Endodermal cell (in vitro differentiated cells): ENCODE data around the gene RPEL1. TPM values are rescaled to one million over a fixed set of nuclear protein-coding genes. Genes with fewer than 3 reads are reported as not detected.
"Not testable (repeated sequence)": the region's sequence is repeated elsewhere in the genome, so short reads cannot be mapped to it uniquely, and the experiment has no call there.

Experiments
- DNase-seq: peaks from one replicate; pipeline ENCODE4 v3.0.0-alpha.2; 2017
- H3K27ac ChIP-seq: 2 replicates; pipeline ENCODE4 v1.5.1; 2013; ENCODE audit warnings: mild to moderate bottlenecking, low read depth, low read length, moderate library complexity
- H3K27me3 ChIP-seq: 2 replicates; pipeline ENCODE4 v1.6.1; 2013; ENCODE audit warnings: mild to moderate bottlenecking, low read length, moderate library complexity; ENCODE audit not compliant: insufficient read depth, control insufficient read depth, poor library complexity, severe bottlenecking
- H3K36me3 ChIP-seq: 2 replicates; pipeline ENCODE4 v1.7.0; 2013; ENCODE audit warnings: mild to moderate bottlenecking, low read length, moderate library complexity; ENCODE audit not compliant: control insufficient read depth, insufficient read depth
- H3K4me1 ChIP-seq: one replicate; pipeline ENCODE4 v1.7.0; 2013; ENCODE audit warnings: low read length; ENCODE audit not compliant: control insufficient read depth, insufficient read depth
- H3K4me3 ChIP-seq: 2 replicates; pipeline ENCODE4 v1.5.1; 2013; ENCODE audit warnings: mild to moderate bottlenecking, low read length, moderate library complexity
- H3K9ac ChIP-seq: 2 replicates; pipeline ENCODE4 v1.6.1; 2013; ENCODE audit warnings: mild to moderate bottlenecking, low read length, moderate library complexity; ENCODE audit not compliant: poor library complexity, severe bottlenecking; ENCODE audit errors: extremely low read depth
- H3K9me3 ChIP-seq: 2 replicates; pipeline ENCODE4 v1.6.1; 2013; ENCODE audit warnings: mild to moderate bottlenecking, low read length, moderate library complexity; ENCODE audit not compliant: control insufficient read depth
- H3K27ac Mint-ChIP-seq: 2 replicates; pipeline ENCODE4 v1.8.0; 2020; ENCODE audit warnings: mixed read lengths
- H3K27me3 Mint-ChIP-seq: 2 replicates; pipeline ENCODE4 v1.8.0; 2021; ENCODE audit warnings: mild to moderate bottlenecking, mixed read lengths; ENCODE audit not compliant: insufficient read depth
- H3K36me3 Mint-ChIP-seq: 2 replicates; pipeline ENCODE4 v1.8.0; 2020; ENCODE audit warnings: low read depth, mixed read lengths
- H3K4me1 Mint-ChIP-seq: 2 replicates; pipeline ENCODE4 v1.8.0; 2020; ENCODE audit warnings: mixed read lengths
- H3K4me3 Mint-ChIP-seq: 2 replicates; pipeline ENCODE4 v1.8.0; 2020; ENCODE audit warnings: mild to moderate bottlenecking, moderate library complexity, mixed read lengths
- H3K9me3 Mint-ChIP-seq: 2 replicates; pipeline ENCODE4 v1.8.0; 2020; ENCODE audit warnings: mild to moderate bottlenecking, mixed read lengths
- CTCF ChIP-seq: fragments of 200-600 bp; sonication (generic); conservative IDR thresholded peaks from 2 replicates; pipeline ENCODE4 v1.5.0; 2021; ENCODE audit warnings: antibody characterized with exemption, mild to moderate bottlenecking
- WGBS, 2 experiments: methylation state at CpG; one replicate each; pipeline versions ENCODE4 v1.1.5 to v1.1.7; 2013; ENCODE audit warnings: missing lambda C conversion rate in 2 of 2, mixed read lengths in 1 of 2; ENCODE audit not compliant: insufficient coverage in 1 of 2, insufficient read length in 1 of 2; 5-methylcytosine and 5-hydroxymethylcytosine counted together
- total RNA-seq, 2 donors: library from RNA; stranded (reverse); fragmentation: NEBNext Ultra II Directional in 1 of 2; extraction: Animal tissue kit (Norgen Biotek cat#: 25700) in 1 of 2; gene quantifications; 2 replicates in 1 of 2; 3 replicates in 1 of 2; pipeline ENCODE4 v1.2.1, GENCODE V29; 2021

The RPEL1 gene
- total RNA-seq, 2 donors from 2014 or later = not detected

DNA sequence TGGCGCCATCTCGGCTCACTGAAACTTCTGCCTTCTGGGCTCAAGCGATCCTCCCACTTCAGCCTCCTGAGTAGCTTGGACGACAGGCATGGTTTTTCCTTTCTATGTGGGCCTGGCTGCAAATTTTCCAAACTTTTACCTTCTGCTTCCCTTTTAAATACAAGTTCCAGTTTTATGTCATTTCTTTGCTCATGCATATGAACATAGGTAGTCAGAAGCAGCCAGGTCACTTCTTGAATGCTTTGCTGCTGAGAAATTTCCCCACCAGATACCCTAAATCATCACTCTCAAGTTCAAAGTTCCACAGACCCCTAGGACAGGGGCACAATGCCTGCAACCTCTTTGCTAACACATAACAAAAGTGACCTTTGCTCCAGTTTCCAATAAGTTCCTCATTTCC lies 21.6 kb upstream of the RPEL1 start:
- no peaks in the 10 kb centered on the region for H3K36me3 ChIP-seq
- peaks cover 46% of the 10 kb centered on the region for H3K9me3 ChIP-seq
- Mint-ChIP-seq H3K4me1 (peaks cover 6% of the 10 kb centered on the region), H3K4me3 (no peak overlapping the region), H3K27ac (no peak overlapping the region), H3K27me3 (no peaks in the 10 kb centered on the region), H3K36me3 (peaks cover 24% of the 10 kb centered on the region), H3K9me3 (peaks cover 47% of the 10 kb centered on the region)
- TF ChIP-seq CTCF = no peak
- peaks cover 4% of the 10 kb centered on the region for H3K4me1 ChIP-seq
- no peak overlapping the region for H3K27ac ChIP-seq
- DNase-seq = no peak
- no peak overlapping the region for H3K9ac ChIP-seq
- H3K4me3 ChIP-seq = peak overlapping the region; percentile 45
- WGBS, 2 experiments = 94 to 98% methylated on average over 4 of the region's 4 CpGs
- H3K27me3 ChIP-seq = no peaks in the 10 kb centered on the region

DNA sequence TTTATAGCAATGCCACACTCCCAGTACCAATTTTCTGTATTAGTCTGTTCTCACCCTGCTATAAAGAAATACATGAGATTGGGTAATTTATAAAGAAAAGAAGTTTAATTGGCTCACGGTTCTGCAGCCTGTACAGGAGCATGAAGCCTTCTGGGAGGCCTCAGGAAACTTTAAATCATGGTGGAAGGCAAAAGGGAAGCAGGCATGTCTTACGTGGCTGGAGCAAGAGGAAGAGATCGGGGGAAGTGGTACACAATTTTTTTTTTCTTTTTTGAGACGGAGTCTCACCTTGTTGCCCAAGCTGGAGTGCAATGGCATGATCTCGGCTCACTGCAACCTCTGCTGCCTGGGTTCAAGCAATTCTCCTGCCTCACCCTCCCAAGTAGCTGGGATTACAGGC lies 21.0 kb upstream of the RPEL1 start:
- H3K27ac Mint-ChIP-seq, H3K4me3 ChIP-seq, H3K4me1 Mint-ChIP-seq, H3K9ac ChIP-seq, DNase-seq, H3K4me3 Mint-ChIP-seq, H3K27me3 ChIP-seq, H3K4me1 ChIP-seq, H3K27me3 Mint-ChIP-seq, H3K36me3 ChIP-seq, H3K27ac ChIP-seq: not testable (repeated sequence)
- peaks cover 24% of the 10 kb centered on the region for H3K36me3 Mint-ChIP-seq
- peaks cover 47% of the 10 kb centered on the region for H3K9me3 Mint-ChIP-seq
- peaks cover 46% of the 10 kb centered on the region for H3K9me3 ChIP-seq
- WGBS, 2 experiments = 92 to 95% methylated on average over 4 to 5 of the region's 5 CpGs

DNA sequence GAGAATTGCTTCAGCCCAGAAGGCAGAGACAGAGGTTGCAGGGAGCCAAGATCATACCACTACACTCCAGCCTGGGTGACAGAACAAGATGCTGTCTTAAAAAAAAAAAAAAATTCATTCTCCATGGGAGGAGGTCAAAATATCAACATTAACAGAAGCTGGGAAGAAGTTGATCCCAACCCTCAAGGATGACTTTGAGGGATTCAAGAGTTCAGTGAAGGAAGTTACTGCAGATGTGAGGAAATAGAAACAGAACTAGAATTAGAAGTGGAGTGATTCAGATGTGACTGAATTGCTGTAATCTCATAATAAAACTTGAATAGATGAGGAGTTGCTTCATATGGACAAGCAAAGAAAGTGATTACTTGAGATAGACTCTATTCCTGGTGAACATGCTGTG lies 19.7 kb upstream of the RPEL1 start:
- Mint-ChIP-seq H3K27me3 (no peaks in the 10 kb centered on the region), H3K4me1 (peaks cover 6% of the 10 kb centered on the region), H3K9me3 (peaks cover 42% of the 10 kb centered on the region), H3K27ac (no peak overlapping the region), H3K36me3 (peaks cover 23% of the 10 kb centered on the region), H3K4me3 (no peak overlapping the region)
- peaks cover 43% of the 10 kb centered on the region for H3K9me3 ChIP-seq
- H3K4me3 ChIP-seq = no peak overlapping the region
- TF ChIP-seq CTCF = no peak
- H3K27me3 ChIP-seq = no peaks in the 10 kb centered on the region
- H3K4me1 ChIP-seq = peaks cover 11% of the 10 kb centered on the region
- no peak overlapping the region for H3K27ac ChIP-seq
- DNase-seq = no peak
- H3K36me3 ChIP-seq = no peaks in the 10 kb centered on the region
- H3K9ac ChIP-seq = no peak overlapping the region

GRCh38 chr10:103227416-103227815 lies 18.3 kb upstream of the RPEL1 start:
- TF ChIP-seq CTCF = no peak
- no peak overlapping the region for H3K4me3 Mint-ChIP-seq

More at GRCh38 chr10:103227416-103227815, 18.3 kb upstream of the RPEL1 start:
- Histone ChIP-seq H3K27ac (no peak overlapping the region), H3K9ac (no peak overlapping the region), H3K36me3 (no peaks in the 10 kb centered on the region), H3K4me1 (peaks cover 15% of the 10 kb centered on the region), H3K27me3 (no peaks in the 10 kb centered on the region), H3K4me3 (no peak overlapping the region), H3K9me3 (peaks cover 33% of the 10 kb centered on the region)
- Mint-ChIP-seq H3K27ac (no peak overlapping the region), H3K4me1 (peaks cover 13% of the 10 kb centered on the region), H3K9me3 (peaks cover 31% of the 10 kb centered on the region), H3K27me3 (no peaks in the 10 kb centered on the region), H3K36me3 (peaks cover 17% of the 10 kb centered on the region)
- no peak for DNase-seq
- 100% methylated on average over 1 of the region's 1 CpG; no CpG with 5 or more reads in 1 of the 2 experiments for WGBS, 2 experiments
